A673 (cell line): ENCODE data around the gene GPR137. TPM values are rescaled to one million over a fixed set of nuclear protein-coding genes. Genes with fewer than 3 reads are reported as not detected.

Experiments used
- BruUV-seq: library from RNA; stranded (reverse); fragments of 400-500 nt; replicated peaks from 2 replicates; lab custom pipeline; 2021; lab: Mats Ljungman, UMichigan
- CTCF ChIA-PET: fragments of 300-600 bp; sonication (Branson Sonifier 250); formaldehyde crosslinking; loops from one replicate; lab custom pipeline; 2022; ENCODE audit warnings: antibody characterized with exemption; lab: Charles Lee
- POLR2A ChIA-PET: fragments of 300-600 bp; sonication (Branson Sonifier 250); formaldehyde crosslinking; loops from one replicate; lab custom pipeline; 2022; ENCODE audit warnings: antibody characterized with exemption; ENCODE audit not compliant: low non-redundant PET; lab: Charles Lee
- DNase-seq: peaks from one replicate; pipeline ENCODE4 v3.0.0-alpha.2; 2015; ENCODE audit warnings: low spot score
- H3K27ac ChIP-seq: fragments of 200-600 bp; sonication (generic); 2 replicates; pipeline ENCODE4 v1.5.1; 2016; ENCODE audit warnings: mixed run types, low read depth, mild to moderate bottlenecking, mixed read lengths, antibody characterized with exemption, low read length; ENCODE audit not compliant: poor library complexity, severe bottlenecking
- H3K27me3 ChIP-seq: fragments of 200-600 bp; sonication (generic); replicated peaks from 2 replicates; pipeline ENCODE4 v1.6.1; 2017; ENCODE audit warnings: mixed run types, low read depth, mild to moderate bottlenecking, mixed read lengths, antibody characterized with exemption, low read length; ENCODE audit not compliant: insufficient read depth, poor library complexity
- H3K36me3 ChIP-seq: fragments of 200-600 bp; sonication (generic); 2 replicates; pipeline ENCODE4 v1.6.1; 2016; ENCODE audit warnings: mixed run types, mild to moderate bottlenecking, mixed read lengths, antibody characterized with exemption, low read length; ENCODE audit not compliant: insufficient read depth, poor library complexity, severe bottlenecking
- H3K4me1 ChIP-seq: fragments of 200-600 bp; sonication (generic); 2 replicates; pipeline ENCODE4 v1.6.1; 2017; ENCODE audit warnings: mixed run types, mild to moderate bottlenecking, mixed read lengths, antibody characterized with exemption, low read length; ENCODE audit not compliant: insufficient read depth, poor library complexity, severe bottlenecking
- H3K4me3 ChIP-seq: fragments of 200-600 bp; sonication (generic); 2 replicates; pipeline ENCODE4 v1.5.1; 2016; ENCODE audit warnings: low read depth, mixed run types, mild to moderate bottlenecking, mixed read lengths, low read length; ENCODE audit not compliant: poor library complexity, severe bottlenecking
- H3K9me3 ChIP-seq: fragments of 200-600 bp; sonication (generic); 2 replicates; pipeline ENCODE4 v1.6.1; 2016; ENCODE audit warnings: mixed run types, low read depth, mild to moderate bottlenecking, mixed read lengths, antibody characterized with exemption, low read length; ENCODE audit not compliant: poor library complexity, severe bottlenecking
- EZH2 ChIP-seq: fragments of 200-600 bp; sonication (generic); IDR thresholded peaks from 2 replicates; pipeline ENCODE4 v1.6.1; 2017; ENCODE audit warnings: borderline replicate concordance, low read depth, mild to moderate bottlenecking, mixed read lengths, antibody characterized with exemption, low read length; ENCODE audit not compliant: poor library complexity, severe bottlenecking
- intact Hi-C: fragments of 100-400 bp; cut with micrococcal nuclease; formaldehyde crosslinking; loops from one replicate; pipeline ENCODE4 v1.10.0; 2022; ENCODE audit not compliant: unreplicated experiment
- total RNA-seq: library from RNA; stranded (reverse); gene quantifications from 2 replicates; pipeline ENCODE4 v1.2.3, GENCODE V29; 2021
- TF ChIP-seq, protein P1 (sequence below): fragments of 300-800, 200-600 bp; sonication (generic); conservative IDR thresholded peaks from 2 replicates; pipeline ENCODE4 v1.5.1; 2017; ENCODE audit warnings: low read depth, mild to moderate bottlenecking, antibody characterized with exemption, low read length, moderate library complexity, mixed read lengths

The GPR137 gene
- total RNA-seq, 1 experiment from 2014 or later: 47.9 TPM

DNA sequence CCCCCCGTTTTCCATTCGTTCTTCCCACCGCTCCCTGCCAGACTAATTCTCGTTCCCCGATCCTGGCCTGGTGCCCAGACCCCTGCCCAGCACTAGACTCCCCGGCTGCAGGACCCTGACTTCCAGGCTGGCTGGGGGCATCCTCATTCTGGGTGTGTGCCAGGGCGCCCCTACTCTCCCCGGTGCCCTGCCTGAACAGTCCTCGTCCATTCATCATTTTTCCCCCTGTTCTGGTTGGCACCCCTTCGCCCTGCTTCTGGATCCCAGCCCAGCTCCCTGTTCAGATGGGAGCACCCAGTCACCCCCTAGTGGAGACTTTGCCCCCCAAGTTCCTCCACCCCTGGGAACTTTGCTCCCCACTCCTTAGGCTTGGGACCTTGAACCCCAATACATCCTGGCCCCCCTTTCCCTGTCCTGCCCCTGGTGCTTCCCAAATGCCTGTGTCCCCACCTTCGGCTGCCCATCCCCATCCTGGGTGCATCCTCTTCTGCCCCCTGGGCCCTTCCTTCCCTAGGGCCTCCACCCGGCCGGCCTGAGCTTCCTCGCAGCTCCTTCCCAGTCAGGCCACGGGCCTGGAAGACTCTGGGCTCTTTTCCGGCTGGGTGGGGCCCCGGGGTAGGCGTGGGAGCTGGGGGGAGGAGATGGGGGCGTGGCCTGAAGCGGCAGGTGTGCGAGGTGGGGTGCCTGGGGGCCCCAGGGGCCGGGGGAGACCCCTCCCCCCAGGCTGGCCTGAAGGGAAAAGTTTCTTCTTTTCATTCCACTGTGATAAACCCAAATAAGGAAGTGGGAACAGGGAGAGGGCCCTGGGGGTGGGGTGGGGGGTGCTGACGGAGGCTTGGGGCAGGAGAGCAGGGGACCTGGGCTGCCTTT is 33.4 kb upstream of the GPR137 start:
- ChIA-PET POLR2A (no interaction called here), CTCF (interaction anchor here (0.6 to 1.7 kb wide), 14 partner anchors 9 to 79 kb away, joined by 3 to 11 read pairs (median 5); partner anchors contain the start of genes PRDX5 and TRMT112)
- no peak for TF ChIP-seq EZH2
- TF ChIP-seq, protein P1, sequence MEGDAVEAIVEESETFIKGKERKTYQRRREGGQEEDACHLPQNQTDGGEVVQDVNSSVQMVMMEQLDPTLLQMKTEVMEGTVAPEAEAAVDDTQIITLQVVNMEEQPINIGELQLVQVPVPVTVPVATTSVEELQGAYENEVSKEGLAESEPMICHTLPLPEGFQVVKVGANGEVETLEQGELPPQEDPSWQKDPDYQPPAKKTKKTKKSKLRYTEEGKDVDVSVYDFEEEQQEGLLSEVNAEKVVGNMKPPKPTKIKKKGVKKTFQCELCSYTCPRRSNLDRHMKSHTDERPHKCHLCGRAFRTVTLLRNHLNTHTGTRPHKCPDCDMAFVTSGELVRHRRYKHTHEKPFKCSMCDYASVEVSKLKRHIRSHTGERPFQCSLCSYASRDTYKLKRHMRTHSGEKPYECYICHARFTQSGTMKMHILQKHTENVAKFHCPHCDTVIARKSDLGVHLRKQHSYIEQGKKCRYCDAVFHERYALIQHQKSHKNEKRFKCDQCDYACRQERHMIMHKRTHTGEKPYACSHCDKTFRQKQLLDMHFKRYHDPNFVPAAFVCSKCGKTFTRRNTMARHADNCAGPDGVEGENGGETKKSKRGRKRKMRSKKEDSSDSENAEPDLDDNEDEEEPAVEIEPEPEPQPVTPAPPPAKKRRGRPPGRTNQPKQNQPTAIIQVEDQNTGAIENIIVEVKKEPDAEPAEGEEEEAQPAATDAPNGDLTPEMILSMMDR: peak; percentile 64
- Histone ChIP-seq H3K4me3 (peak overlapping the region; percentile 79), H3K4me1 (peaks cover 27% of the 10 kb centered on the region), H3K9me3 (no peaks in the 10 kb centered on the region), H3K27me3 (no peaks in the 10 kb centered on the region), H3K27ac (peak overlapping the region; percentile 68), H3K36me3 (peaks cover 27% of the 10 kb centered on the region)
- BruUV-seq: TSS peak; percentile 30
- intact Hi-C loops: no loop called here
- peak; percentile 55 for DNase-seq

DNA sequence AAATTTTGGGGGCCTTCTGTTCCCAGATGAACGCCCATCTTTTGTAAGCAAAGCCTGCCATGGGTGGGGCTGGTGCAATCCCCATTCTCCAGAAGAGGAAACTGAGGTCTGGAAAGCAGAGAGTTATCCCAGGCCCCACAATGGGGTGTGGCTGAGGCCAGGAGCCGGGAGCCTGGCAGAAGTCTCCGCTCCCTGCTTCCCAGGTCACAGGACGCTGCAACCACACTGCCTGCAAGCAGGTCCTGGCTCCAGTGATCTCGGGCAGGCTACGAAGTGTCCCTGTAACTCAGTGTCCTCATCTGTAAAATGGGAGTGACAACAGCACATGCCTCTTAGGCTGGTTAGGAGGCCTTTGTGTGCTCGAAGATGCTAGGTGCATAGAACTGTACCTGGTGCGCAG is 32.6 kb upstream of the GPR137 start:
- ChIA-PET POLR2A (no interaction called here), CTCF (interaction anchor here (1.7 kb wide), 1 partner anchor 49 kb away, joined by 11 read pairs; no protein-coding TSS in a partner anchor)
- no peaks in the 10 kb centered on the region for H3K27me3 ChIP-seq
- H3K4me3 ChIP-seq: peak overlapping the region; percentile 79
- DNase-seq: no peak
- intact Hi-C loops: no loop called here
- H3K4me1 ChIP-seq: peaks cover 20% of the 10 kb centered on the region
- no TSS peak for BruUV-seq
- H3K27ac ChIP-seq: no peak overlapping the region
- TF ChIP-seq, protein P1: no peak
- no peak for TF ChIP-seq EZH2
- no peaks in the 10 kb centered on the region for H3K9me3 ChIP-seq
- H3K36me3 ChIP-seq: peaks cover 28% of the 10 kb centered on the region

DNA sequence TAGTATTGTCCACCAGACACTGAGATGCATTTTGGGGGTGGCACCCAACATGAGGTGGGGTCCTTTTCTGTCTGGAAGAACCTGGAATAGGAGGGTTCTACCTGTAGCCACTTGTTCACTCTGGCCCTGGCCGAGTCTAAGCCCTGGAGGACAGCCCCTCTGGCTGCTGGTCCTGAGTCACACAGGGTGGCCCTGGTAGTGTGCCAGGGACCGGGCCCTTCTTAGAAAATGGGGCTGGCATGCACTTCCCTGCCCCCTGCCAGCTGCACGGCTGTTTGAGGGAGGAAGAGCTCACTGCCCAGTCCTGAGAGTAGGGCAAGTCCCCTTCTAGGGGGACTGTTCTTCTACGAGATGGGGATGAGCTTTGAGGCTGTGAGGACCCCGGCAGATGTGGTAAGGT is 32.2 kb upstream of the GPR137 start:
- ChIA-PET CTCF (no interaction called here), POLR2A (no interaction called here)
- no peaks in the 10 kb centered on the region for H3K9me3 ChIP-seq
- intact Hi-C loops: no loop called here
- no TSS peak for BruUV-seq
- no peak overlapping the region for H3K4me3 ChIP-seq
- H3K36me3 ChIP-seq: peaks cover 32% of the 10 kb centered on the region
- no peaks in the 10 kb centered on the region for H3K27me3 ChIP-seq
- DNase-seq: no peak
- TF ChIP-seq, protein P1: no peak
- no peak for TF ChIP-seq EZH2
- no peak overlapping the region for H3K27ac ChIP-seq
- H3K4me1 ChIP-seq: peaks cover 20% of the 10 kb centered on the region
